PC-3 (cell line): Measurements from ENCODE around the gene RMDN2.

Source experiments
- CTCF ChIP-seq: fragments of 300-600 bp; sonication (generic); conservative IDR thresholded peaks from 2 replicates; pipeline ENCODE4 v1.5.1; 2017; ENCODE audit warnings: antibody characterized with exemption, low read depth, mild to moderate bottlenecking, low read length
- EZH2 ChIP-seq: fragments of 300-600 bp; sonication (generic); IDR thresholded peaks from one replicate; pipeline ENCODE4 v1.6.1; 2017; ENCODE audit warnings: antibody characterized with exemption, mild to moderate bottlenecking, low read length; ENCODE audit not compliant: unreplicated experiment
- EZH2phosphoT487 ChIP-seq: fragments of 300-600 bp; sonication (generic); IDR thresholded peaks from 2 replicates; pipeline ENCODE4 v1.6.1; 2018; ENCODE audit warnings: mild to moderate bottlenecking, antibody characterized with exemption, low read length, borderline replicate concordance

GRCh38 chr2:37912056-37912455, 13.0 kb upstream of the RMDN2 start:
- TF ChIP-seq CTCF (no peak), EZH2 (no peak), EZH2phosphoT487 (no peak)
